Measurements from ENCODE around the gene POU2F2.

GRCh38 chr19:42132030-42132628 lies at the start of gene POU2F2:
- TF ChIP-seq EZH2 (IDR thresholded peaks at IDR 0.05; ENCODE audit: insufficient read depth, poor library complexity, severe bottlenecking) (no peak), EZH2phosphoT487 (IDR thresholded peaks at IDR 0.05; ENCODE audit: insufficient read depth, low read depth) (no peak)
